Lung (tissue), 12 donors: ENCODE results near the gene FAM120A. TPM values are rescaled to one million over a fixed set of nuclear protein-coding genes. Genes with fewer than 3 reads are reported as not detected.

Experiments used
- ATAC-seq: fragments of 200-7000 bp; cut with Tn5 transposase; one replicate; pipeline ENCODE4 v1.9.1; 2020; ENCODE audit warnings: moderate number of reproducible peaks; ENCODE audit not compliant: insufficient read depth, low FRiP score
- DNase-seq, 3 donors: peaks; one replicate each; pipeline ENCODE4 v3.0.0-alpha.2; 2013 to 2017
- H3K27ac ChIP-seq, 2 donors: one replicate each; pipeline ENCODE4 v1.5.1; 2013; ENCODE audit warnings: mild to moderate bottlenecking in 2 of 2, moderate library complexity in 2 of 2, control low read depth in 1 of 2, inconsistent platforms in 1 of 2, low read depth in 1 of 2, low read length in 1 of 2
- H3K27me3 ChIP-seq, 3 donors: one replicate each; pipeline ENCODE4 v1.5.1; 2013; ENCODE audit warnings: low read length in 2 of 3; ENCODE audit not compliant: control insufficient read depth in 3 of 3, insufficient read depth in 3 of 3
- H3K36me3 ChIP-seq, 4 donors: one replicate each; pipeline ENCODE4 v1.5.1; 2013; ENCODE audit warnings: low read length in 4 of 4, mild to moderate bottlenecking in 1 of 4, moderate library complexity in 1 of 4; ENCODE audit not compliant: control insufficient read depth in 4 of 4, insufficient read depth in 4 of 4
- H3K4me1 ChIP-seq, 5 donors: one replicate each; pipeline ENCODE4 v1.5.1; 2013; ENCODE audit warnings: low read length in 5 of 5, mild to moderate bottlenecking in 2 of 5, moderate library complexity in 1 of 5; ENCODE audit not compliant: control insufficient read depth in 5 of 5, insufficient read depth in 5 of 5
- H3K4me3 ChIP-seq: one replicate; pipeline ENCODE4 v1.5.1; 2013; ENCODE audit warnings: mild to moderate bottlenecking, control low read depth, moderate library complexity
- H3K9ac ChIP-seq, 2 donors: one replicate each; pipeline ENCODE4 v1.5.1; 2013; ENCODE audit warnings: low read length in 2 of 2, control low read depth in 1 of 2; ENCODE audit not compliant: insufficient read depth in 1 of 2
- H3K9me3 ChIP-seq, 4 donors: one replicate each; pipeline ENCODE4 v1.5.1; 2013; ENCODE audit warnings: low read length in 3 of 4, mild to moderate bottlenecking in 1 of 4, moderate library complexity in 1 of 4; ENCODE audit not compliant: control insufficient read depth in 4 of 4, insufficient read depth in 3 of 4
- CTCF ChIP-seq: IDR thresholded peaks from 2 replicates; pipeline ENCODE4 v1.5.1; 2012; ENCODE audit warnings: mild to moderate bottlenecking; ENCODE audit errors: control extremely low read depth, extremely low read depth
- WGBS, 2 donors: extraction: QIAGEN DNeasy Blood & Tissue Kit; methylation state at CpG; one replicate each; pipeline ENCODE4 v1.1.7; 2013; 5-methylcytosine and 5-hydroxymethylcytosine counted together
- polyA plus RNA-seq, 2 donors: library from polyadenylated mRNA; stranded (reverse); fragments of 200-250 nt; gene quantifications; one replicate each; pipeline ENCODE4 v1.2.1, GENCODE V29; 2013
- total RNA-seq, 2 donors: library from RNA; depleted of rRNA in 1 of 2; stranded (reverse); fragments of >200 nt in 1 of 2; gene quantifications; one replicate each; pipeline ENCODE4 v1.2.1, GENCODE V29; 2014 to 2021
- donor health status: control.
- donor health status: control.
- donor health status: Bipolar disorder and iron deficiency.
- donor health status: healthy.
- donor health status: DM: yes; HTN: yes; CAD: no.

The FAM120A gene
- total and polyA plus RNA-seq, 4 donors = 44.9 to 134 (median 91.2) TPM

GRCh38 chr9:93573516-93573828, 122.0 kb downstream of the FAM120A start:
- peaks cover 0 to 22% (median 12%) of the 10 kb centered on the region in 5 donors for H3K4me1 ChIP-seq
- H3K27ac ChIP-seq = no peak overlapping the region
- WGBS, 2 donors = 86 to 94% methylated on average over 3 of the region's 3 CpGs
- no peak overlapping the region for H3K4me3 ChIP-seq
- DNase-seq = no peak
- H3K36me3 ChIP-seq = no peaks in the 10 kb centered on the region
- no peaks in the 10 kb centered on the region for H3K27me3 ChIP-seq
- peaks cover 0 to 3% (median 0%) of the 10 kb centered on the region in 4 donors for H3K9me3 ChIP-seq
- H3K9ac ChIP-seq = no peak overlapping the region
- ATAC-seq = no peak
- TF ChIP-seq CTCF = no peak

GRCh38 chr9:93574091-93574899, 122.8 kb downstream of the FAM120A start:
- Histone ChIP-seq H3K27ac (no peak overlapping the region), H3K4me1 (peaks cover 0 to 25% (median 12%) of the 10 kb centered on the region in 5 donors), H3K9ac (no peak overlapping the region), H3K9me3 (peaks cover 0 to 3% (median 0%) of the 10 kb centered on the region in 4 donors), H3K36me3 (no peaks in the 10 kb centered on the region), H3K27me3 (no peaks in the 10 kb centered on the region), H3K4me3 (no peak overlapping the region)
- DNase-seq = no peak
- 84 to 89% methylated on average over 9 of the region's 9 CpGs for WGBS, 2 donors
- no peak for TF ChIP-seq CTCF
- no peak for ATAC-seq

GRCh38 chr9:93574900-93575795, 123.7 kb downstream of the FAM120A start:
- Histone ChIP-seq H3K4me1 (peaks cover 0 to 31% (median 16%) of the 10 kb centered on the region in 5 donors), H3K36me3 (no peaks in the 10 kb centered on the region), H3K27me3 (no peaks in the 10 kb centered on the region), H3K9ac (peak overlapping the region; percentile 78 to 84), H3K27ac (peak overlapping the region; percentile 82 to 89), H3K9me3 (peaks cover 0 to 3% (median 0%) of the 10 kb centered on the region in 4 donors), H3K4me3 (peak overlapping the region; percentile 29)
- DNase-seq (peak in 1 of 3 donors; percentile 20), ATAC-seq (no peak)
- WGBS, 2 donors = 28 to 37% methylated on average over 29 to 30 of the region's 30 CpGs
- TF ChIP-seq CTCF = no peak
